DND-41 (cell line): Measurements from ENCODE around the gene TMOD4.

ENCODE experiments used
- ATAC-seq: fragments of 200-7000 bp; cut with Tn5 transposase; 3 replicates; pipeline ENCODE4 v1.9.1; 2021; ENCODE audit warnings: low read depth; ENCODE audit not compliant: insufficient read depth
- DNase-seq: peaks from one replicate; pipeline ENCODE4 v3.0.0-alpha.2; 2020
- H2AFZ ChIP-seq: 2 replicates; pipeline ENCODE4 v1.6.0; 2012; ENCODE audit warnings: low read depth, low read length
- H3K27ac ChIP-seq: 2 replicates; pipeline ENCODE4 v1.5.1; 2012; ENCODE audit warnings: low read length, inconsistent platforms
- H3K27me3 ChIP-seq: fragments of 200-600 bp; sonication (generic); 2 replicates; pipeline ENCODE4 v1.6.0; 2012; ENCODE audit warnings: low read length, mild to moderate bottlenecking, inconsistent platforms; ENCODE audit not compliant: insufficient read depth, poor library complexity
- H3K36me3 ChIP-seq: 2 replicates; pipeline ENCODE4 v1.5.1; 2012; ENCODE audit warnings: low read length, inconsistent platforms; ENCODE audit not compliant: insufficient read depth
- H3K4me1 ChIP-seq: 2 replicates; pipeline ENCODE4 v1.5.1; 2012; ENCODE audit warnings: mild to moderate bottlenecking, low read length; ENCODE audit not compliant: insufficient read depth
- H3K4me2 ChIP-seq: 2 replicates; pipeline ENCODE4 v1.6.0; 2012; ENCODE audit warnings: mild to moderate bottlenecking, moderate library complexity, low read length, inconsistent platforms; ENCODE audit not compliant: insufficient read depth
- H3K4me3 ChIP-seq, 2 experiments: fragments of 200-600 bp in 1 of 2; shearing (Covaris generic) in 1 of 2; 2 replicates each; pipeline ENCODE4 v1.5.1; 2012 to 2016; ENCODE audit warnings: inconsistent platforms in 2 of 2, low read length in 2 of 2, mild to moderate bottlenecking in 2 of 2, low read depth in 1 of 2, moderate library complexity in 1 of 2
- H3K79me2 ChIP-seq: 2 replicates; pipeline ENCODE4 v1.6.0; 2012; ENCODE audit warnings: low read length, inconsistent platforms; ENCODE audit not compliant: insufficient read depth
- H3K9ac ChIP-seq: 2 replicates; pipeline ENCODE4 v1.6.0; 2012; ENCODE audit warnings: low read depth, mild to moderate bottlenecking, inconsistent platforms, low read length, moderate library complexity
- H3K9me3 ChIP-seq: 2 replicates; pipeline ENCODE4 v1.5.1; 2012; ENCODE audit warnings: low read length, moderate library complexity, mild to moderate bottlenecking, inconsistent platforms; ENCODE audit not compliant: insufficient read depth, severe bottlenecking
- H4K20me1 ChIP-seq: 2 replicates; pipeline ENCODE4 v1.6.0; 2012; ENCODE audit warnings: low read length; ENCODE audit not compliant: insufficient read depth
- CTCF ChIP-seq: IDR thresholded peaks from 2 replicates; pipeline ENCODE4 v1.5.1; 2012; ENCODE audit warnings: borderline replicate concordance, low read length, moderate library complexity, mild to moderate bottlenecking; ENCODE audit not compliant: poor library complexity, severe bottlenecking; ENCODE audit errors: extremely low read depth
- EZH2 ChIP-seq: IDR thresholded peaks from 3 replicates; pipeline ENCODE4 v1.6.1; 2012; ENCODE audit warnings: borderline replicate concordance, low read depth, mild to moderate bottlenecking, moderate library complexity, low read length, inconsistent platforms; ENCODE audit not compliant: severe bottlenecking

TMOD4 gene

GRCh38 chr1:151130987-151131586 lies 44.7 kb downstream of the TMOD4 start:
- H3K27ac ChIP-seq, result no peak overlapping the region
- no peaks in the 10 kb centered on the region for H4K20me1 ChIP-seq
- no peaks in the 10 kb centered on the region for H3K36me3 ChIP-seq
- H3K9me3 ChIP-seq, result no peaks in the 10 kb centered on the region
- ATAC-seq, result no peak
- no peaks in the 10 kb centered on the region for H3K4me1 ChIP-seq
- no peak for TF ChIP-seq EZH2
- no peak for TF ChIP-seq CTCF
- H3K4me3 ChIP-seq, result no peak overlapping the region
- H3K27me3 ChIP-seq, result no peaks in the 10 kb centered on the region
- no peak overlapping the region for H3K9ac ChIP-seq
- H2AFZ ChIP-seq, result no peak overlapping the region
- no peak overlapping the region for H3K4me2 ChIP-seq
- no peak for DNase-seq
- no peaks in the 10 kb centered on the region for H3K79me2 ChIP-seq

- TF ChIP-seq CTCF, result no peak
- TF ChIP-seq EZH2, result no peak
- H3K9ac ChIP-seq, result no peak overlapping the region
- H3K9me3 ChIP-seq, result no peaks in the 10 kb centered on the region
- H4K20me1 ChIP-seq, result no peaks in the 10 kb centered on the region
- ATAC-seq, result no peak
- no peaks in the 10 kb centered on the region for H3K4me1 ChIP-seq
- H3K4me2 ChIP-seq, result no peak overlapping the region
- H3K4me3 ChIP-seq, result no peak overlapping the region
- no peaks in the 10 kb centered on the region for H3K36me3 ChIP-seq
- no peak overlapping the region for H2AFZ ChIP-seq
- H3K27ac ChIP-seq, result no peak overlapping the region
- H3K27me3 ChIP-seq, result no peaks in the 10 kb centered on the region
- no peaks in the 10 kb centered on the region for H3K79me2 ChIP-seq
- DNase-seq, result no peak
Measured at GRCh38 chr1:151128800-151129199, 47.0 kb downstream of the TMOD4 start.

GRCh38 chr1:151124763-151125403 lies 50.9 kb downstream of the TMOD4 start:
- Histone ChIP-seq H4K20me1 (no peaks in the 10 kb centered on the region), H3K9ac (no peak overlapping the region), H3K4me1 (no peaks in the 10 kb centered on the region), H3K4me2 (no peak overlapping the region), H3K4me3 (no peak overlapping the region), H3K79me2 (no peaks in the 10 kb centered on the region), H2AFZ (no peak overlapping the region), H3K27me3 (no peaks in the 10 kb centered on the region), H3K9me3 (no peaks in the 10 kb centered on the region), H3K36me3 (no peaks in the 10 kb centered on the region), H3K27ac (no peak overlapping the region)
- TF ChIP-seq CTCF (no peak), EZH2 (no peak)
- no peak for DNase-seq
- no peak for ATAC-seq
